ENCODE results near the gene DMC1.

DMC1 gene

DNA sequence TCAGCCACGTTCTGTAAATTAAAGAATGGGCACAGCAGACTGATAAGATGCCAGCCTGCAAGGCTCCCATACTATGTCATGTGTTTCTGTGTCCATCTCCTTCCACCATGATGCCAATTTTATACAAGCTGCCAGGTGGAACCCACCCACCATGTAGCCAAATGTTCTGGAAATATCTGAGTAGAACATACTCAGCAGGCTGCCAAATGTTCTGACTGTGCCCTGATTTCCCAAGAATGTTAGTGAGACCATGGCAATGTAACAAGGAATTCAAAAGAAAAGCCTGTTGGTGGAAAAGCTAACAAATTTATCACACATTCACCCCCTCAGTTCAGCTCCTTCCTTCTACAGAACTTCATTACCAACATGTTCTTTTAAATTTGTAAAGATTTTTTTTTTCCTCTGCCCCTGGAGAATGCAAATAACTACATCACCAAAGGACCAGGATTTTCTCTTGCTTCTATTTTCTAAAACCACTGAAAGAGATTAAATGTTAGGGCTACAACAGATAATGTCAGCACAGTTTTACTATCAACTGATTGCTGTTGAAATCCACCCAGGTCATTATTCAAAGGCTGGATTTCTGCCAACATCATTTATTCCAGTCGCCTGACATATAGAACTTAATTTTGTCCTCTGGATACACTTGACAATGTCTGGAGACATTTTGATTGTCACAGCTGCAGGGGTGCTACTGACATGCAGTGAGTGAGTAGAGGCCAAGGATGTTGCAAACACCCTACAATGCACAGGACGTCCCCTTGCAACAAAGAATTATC, 3.1 kb downstream of the DMC1 start:
- no peak for DNase-seq (ENCODE audit: low spot score)

DNA sequence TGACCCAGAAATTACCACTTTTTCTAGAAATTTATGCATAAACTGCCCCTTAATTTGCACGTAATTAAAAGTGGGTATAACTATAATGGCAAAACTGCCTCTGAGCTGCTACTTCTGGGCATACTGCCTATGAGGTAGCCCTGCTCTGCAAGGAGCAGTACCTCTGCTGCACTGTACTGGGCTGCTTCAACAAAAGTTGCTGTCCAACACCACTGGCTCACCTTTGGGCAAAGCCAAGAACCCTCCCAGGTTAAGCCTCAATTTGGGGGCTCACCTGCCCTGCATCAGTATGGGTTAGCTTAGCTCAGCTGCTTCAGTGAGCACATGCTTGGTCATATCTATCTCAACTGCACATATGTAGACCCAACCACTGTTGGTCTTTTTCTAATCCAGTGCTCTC, 4.5 kb downstream of the DMC1 start:
- no peak for DNase-seq (ENCODE audit: low spot score)

DNA sequence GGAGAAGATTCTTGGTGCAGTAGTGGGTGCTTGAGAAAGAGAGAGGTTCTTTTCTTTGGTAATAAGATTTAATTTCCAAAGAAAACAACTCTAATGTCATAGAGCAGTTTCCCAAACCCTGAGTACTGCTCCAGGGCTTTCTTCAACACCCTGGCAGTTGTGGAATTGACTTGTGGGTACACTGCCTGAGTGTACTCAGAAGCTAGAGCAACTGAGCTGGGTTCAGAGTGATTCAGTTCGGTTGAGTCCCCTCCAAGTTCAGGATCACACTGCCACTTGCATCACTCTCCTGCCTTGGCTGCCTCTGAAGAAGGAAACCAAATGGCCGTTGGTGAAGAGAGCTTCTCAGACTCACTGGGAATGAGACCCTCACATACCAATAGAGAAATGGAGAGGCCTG, 5.3 kb downstream of the DMC1 start:
- no peak for DNase-seq (ENCODE audit: low spot score)

DNA sequence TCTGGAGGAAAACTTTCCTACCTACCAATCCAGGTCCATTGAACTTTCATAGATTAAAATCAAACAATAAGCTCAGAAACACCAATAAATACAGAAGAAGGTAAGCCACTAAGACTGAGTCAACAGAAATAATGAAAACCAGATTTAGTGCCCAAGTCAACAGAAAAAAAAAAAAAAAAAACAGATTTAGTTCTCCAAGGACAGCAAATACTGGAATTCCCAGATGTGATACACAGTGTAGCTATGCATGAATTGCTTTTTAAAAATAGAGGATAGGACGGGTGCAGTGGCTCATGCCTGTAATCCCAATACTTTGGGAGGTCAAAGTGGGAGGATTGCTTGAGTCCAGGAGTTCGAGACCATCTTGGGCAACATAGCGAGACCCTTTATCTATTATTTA, 15.7 kb downstream of the DMC1 start:
- no peak for DNase-seq (ENCODE audit: low spot score)

DNA sequence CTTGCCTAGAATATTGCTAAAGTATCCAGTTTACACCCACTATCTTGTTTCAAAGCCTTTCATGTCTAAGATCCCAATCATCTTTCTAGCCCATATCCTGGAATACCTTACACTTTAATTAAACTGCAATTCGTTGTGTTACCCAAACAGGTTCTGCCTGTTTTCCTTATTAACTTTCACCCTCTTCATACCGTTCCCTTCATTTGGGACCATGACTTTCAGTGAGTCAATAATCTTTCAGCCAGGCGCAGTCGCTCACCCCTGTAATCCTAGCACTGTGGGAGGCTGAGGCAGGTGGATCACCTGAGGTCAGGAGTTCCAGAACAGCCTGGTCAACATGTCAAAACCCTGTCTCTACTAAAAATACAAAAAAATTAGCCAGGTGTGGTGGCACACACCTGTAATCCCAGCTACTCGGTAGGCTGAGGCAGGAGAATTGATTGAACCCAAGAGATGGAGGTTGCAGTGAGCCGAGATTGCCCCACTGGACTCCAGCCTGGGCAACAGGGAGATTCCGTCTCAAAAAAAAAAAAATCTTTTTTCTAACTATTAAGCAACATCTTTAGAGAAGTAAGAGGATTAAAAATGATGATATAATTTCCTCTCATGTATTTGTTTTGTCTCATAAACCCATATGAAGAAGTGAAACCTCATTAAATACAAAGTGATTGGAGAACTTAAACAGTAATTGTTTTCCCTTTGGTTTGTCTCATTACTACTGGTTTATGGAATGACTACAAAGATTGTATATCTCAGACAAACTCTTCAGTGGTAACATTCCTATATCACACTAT, 20.7 kb downstream of the DMC1 start:
- no peak for DNase-seq (ENCODE audit: low spot score)

DNA sequence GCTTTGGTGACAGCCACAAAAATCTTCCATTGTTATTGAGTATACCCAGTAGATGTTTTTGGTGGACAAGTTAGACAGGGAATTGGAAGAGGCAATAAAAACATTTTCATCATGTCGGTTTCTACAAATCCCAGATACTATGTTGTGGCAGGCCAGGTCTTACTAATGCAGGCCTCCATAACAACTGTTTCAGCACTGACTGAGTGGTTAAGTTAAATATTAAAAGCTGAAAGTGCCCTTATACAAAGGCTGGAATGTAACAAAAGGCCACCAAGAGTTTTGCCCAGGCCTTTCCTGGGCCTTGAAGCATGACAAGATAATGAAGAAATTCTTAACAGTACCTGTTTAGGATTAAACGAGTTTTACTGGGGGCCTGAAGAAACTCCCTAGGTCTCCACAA, 29.3 kb downstream of the DMC1 start:
- DNase-seq (ENCODE audit: low spot score): no peak

DNA sequence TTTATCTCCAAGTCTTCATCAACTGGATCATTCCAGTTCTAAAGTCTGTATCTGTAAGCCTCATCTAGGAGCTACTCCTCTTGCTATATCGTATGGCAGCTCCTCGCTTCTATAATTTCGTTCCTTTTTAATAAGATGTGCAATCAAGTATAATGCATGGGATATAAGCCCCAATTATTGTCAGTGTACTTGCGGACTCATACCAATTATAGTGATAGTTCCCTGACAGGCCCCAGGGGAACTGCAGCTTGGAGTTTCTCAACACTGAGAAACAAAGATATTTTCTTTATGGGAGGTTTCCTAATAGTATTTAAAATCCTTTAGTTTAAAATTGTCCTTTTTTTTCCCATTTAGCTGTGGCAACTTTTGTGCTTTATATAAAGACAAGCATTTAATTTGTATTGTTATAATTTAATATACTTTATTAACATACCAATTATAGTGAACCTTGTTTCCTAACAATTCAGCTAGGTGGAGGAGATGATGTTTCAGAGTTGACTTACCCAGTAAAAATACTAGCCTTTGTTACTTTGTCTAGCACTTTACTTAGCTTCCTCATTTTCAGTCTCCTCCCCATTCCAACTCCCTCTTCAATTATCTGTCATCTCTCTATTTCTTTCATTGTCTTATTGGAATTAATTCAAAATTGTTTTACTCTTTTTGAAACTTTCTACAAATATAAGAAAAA, 38.6 kb downstream of the DMC1 start:
- no peak for DNase-seq (ENCODE audit: low spot score)

DNA sequence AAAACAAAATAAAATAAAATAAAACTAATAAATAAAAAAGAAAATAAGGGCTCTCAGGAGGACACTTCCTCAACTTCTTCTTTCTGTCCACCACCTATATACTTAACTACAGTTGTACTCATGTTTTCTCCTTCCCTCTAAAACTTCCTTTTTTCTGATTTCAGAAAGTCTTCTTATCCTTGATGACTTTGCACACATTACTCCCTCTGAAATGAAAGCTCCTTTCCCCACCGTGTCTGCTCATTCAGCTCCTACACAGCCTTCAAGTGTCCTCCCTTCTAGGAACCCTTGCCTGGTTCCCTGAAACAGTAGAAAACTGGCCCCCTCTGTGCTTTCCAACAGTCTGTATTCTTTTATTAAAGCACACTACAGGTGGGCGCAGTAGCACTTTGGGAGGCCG, 45.6 kb downstream of the DMC1 start:
- no peak for DNase-seq (ENCODE audit: low spot score)

DNA sequence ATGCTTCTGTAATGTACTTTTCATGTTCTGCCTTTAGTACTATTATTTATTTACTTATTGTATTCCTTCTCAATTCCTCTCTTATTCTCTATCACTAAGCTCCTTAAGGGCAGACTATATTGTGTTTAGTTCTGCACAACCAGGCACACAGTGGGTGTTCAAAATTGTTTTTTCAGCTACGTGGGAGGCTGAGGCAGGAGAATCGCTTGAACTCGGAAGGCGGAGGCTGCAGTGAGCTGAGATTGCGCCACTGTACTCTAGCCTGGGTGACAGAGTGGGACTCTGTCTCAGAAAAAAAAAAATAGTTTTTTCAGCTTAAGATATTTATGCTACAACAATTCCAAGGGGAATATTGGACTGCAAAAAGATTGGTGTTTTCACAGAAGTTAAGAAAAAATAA, 46.5 kb downstream of the DMC1 start:
- no peak for DNase-seq (ENCODE audit: low spot score)

DNA sequence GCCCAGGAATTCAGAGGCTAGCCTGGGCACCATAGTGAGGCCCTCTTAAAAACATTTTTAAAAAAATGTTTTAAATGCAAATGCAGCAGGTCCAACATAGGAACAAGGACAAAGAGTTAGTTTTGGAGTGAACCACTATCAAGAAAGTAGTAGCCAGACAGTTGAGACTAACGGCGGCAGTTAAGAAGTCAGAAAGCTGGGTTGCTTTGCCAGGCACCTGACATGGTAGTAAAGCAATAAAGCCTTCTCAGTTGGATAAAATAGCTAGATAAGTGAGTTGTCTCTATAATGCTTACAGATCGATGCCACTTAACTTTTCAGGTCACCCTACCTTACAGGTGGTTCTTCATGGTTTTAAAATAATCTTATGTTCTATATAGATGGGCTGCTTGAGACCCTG, 47.0 kb downstream of the DMC1 start:
- no peak for DNase-seq (ENCODE audit: low spot score)

DNA sequence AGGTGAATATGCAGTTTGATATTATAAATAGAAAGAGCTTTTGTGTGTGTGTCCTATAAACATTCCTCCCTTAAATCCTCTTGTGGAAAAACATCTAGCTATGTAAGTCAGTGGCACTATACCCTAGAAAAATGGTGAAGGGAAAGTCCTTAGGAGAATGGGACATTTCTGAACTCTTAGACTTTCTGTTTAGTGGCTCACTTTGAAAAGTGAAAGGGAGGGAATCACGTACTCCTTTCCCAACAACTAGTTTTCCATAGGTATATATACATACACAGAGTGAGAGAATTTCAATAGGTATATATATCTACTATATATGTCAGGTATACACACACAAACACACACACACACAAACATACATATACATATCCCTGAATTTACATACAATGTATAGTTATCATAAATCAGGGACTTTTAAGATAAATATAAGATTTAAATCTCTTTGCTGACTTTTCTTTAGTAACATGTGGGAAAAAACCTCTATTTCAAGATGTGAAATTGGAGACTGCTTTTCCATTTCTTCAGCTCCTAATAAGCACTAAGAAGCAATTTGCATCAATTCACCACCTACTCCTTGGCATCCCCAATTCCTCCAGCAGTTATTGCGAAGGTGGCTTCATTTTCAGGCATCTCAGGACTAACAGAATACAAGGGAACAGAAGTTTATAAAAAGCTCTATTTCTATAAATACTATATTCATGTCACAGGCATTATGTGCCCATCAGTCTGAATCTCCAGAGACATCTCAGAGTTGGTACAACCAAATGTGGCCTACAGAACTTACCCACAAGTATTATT, 50.3 kb downstream of the DMC1 start:
- DNase-seq (ENCODE audit: low spot score): no peak

DNA sequence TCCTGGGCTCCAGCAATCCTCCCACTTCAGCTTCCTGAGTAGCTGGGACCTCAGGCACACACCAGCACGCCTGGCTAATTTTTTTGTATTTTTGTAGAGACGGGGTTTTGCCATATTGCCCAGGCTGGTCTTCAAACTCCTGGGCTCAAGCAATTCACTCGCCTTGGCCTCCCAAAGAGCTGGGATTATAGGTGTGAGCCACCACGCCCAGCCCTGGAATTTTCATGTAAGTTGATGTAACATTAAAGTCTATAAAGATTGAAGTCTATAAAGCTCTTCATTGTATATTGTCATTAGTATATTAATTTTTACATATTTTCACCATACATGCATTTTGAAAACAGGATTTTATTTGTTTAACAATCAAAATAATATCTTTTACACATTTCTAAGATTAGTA, 51.4 kb downstream of the DMC1 start:
- DNase-seq (ENCODE audit: low spot score): no peak

DNA sequence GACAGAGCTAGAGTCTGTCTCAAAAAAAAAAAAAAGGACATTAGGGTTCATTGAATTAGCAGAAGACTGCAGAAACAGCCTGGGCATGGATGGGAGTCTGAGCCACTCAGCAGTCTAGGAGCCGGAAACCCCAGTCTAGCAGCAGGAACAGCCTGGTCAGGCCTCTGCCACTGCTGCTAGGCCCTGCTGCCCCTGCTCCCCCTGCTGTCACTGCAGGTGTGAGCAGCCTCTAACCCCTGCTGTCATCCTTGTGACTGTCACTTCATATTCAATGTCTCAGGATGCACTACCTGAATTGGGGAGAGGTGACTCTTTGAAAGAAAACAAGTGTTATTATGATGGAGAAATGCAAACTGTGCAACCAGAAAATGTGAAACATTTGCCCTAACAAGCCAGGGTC, 56.9 kb downstream of the DMC1 start:
- no peak for DNase-seq (ENCODE audit: low spot score)

DNA sequence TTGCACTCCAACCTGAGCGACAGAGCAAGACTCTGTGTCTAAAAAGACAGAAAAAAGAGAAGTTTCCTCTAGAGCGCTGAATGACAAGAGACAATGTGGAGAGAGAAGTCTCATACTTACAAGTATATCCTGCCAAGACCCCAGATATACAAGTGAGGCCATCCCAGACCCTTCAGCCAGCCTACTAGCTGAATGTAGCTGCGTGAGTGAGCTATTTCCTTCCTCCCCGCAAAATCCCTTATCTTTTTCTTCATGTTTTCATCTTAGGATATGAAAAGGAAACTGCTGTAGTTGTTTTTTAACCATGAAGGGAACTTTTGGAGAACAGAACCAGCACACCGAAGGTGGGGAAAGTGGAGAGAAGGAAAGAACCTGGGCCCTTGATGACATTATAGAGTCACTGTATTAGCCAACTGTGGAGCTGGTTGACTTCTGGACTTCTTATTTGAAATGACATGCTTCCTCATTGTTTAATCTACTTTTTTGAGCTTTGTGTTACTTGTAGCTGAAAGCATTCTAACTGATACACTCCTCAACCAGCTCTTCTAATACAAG, 59.5 kb downstream of the DMC1 start:
- DNase-seq (ENCODE audit: low spot score): no peak

DNA sequence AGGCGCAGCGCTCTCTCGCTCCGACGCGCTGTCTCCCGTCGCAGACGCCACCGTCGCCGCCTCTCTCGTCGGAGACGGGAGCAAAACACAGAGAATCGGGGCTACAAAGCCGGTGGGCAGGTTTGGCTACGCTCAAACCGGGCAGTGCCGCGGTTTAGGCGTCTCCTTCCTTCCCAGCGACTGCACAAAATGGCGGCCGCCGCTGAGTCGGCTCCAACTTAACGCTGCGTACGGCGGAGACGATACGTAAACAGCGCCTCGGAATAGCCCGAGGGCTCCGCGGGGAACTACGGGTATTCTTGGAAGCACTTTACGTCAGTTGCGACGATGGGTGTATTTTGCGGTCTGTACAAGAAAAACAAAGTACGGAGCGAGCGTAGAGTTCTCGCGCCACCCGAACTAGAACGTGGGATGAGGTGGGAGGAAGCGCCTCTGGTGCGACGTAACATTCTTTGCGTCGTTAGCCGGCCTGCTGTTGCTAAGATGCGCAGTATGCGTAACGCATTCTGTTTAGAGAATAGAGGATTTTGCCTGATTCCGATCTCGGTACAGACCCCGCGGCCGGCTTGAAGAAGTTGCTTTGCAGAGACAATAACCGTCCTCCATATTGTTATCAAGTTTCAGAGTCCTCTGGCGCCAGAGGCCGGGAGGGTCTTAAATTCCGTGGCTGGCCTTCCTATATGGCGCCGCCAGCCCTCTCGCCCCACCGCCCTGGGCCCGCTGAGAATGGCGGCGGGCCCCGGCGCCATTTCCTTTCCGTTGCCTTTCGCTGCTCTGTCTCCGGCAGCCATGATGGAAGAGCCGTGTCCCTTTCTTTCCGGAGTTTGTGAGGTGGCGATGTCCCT, 63.6 kb downstream of the DMC1 start, which contains the start of gene DDX17:
TSS of gene DDX17 (minus strand) at position 194 of the 845 bp plus-strand sequence.
- peak; percentile 94 for DNase-seq (ENCODE audit: low spot score)

DNA sequence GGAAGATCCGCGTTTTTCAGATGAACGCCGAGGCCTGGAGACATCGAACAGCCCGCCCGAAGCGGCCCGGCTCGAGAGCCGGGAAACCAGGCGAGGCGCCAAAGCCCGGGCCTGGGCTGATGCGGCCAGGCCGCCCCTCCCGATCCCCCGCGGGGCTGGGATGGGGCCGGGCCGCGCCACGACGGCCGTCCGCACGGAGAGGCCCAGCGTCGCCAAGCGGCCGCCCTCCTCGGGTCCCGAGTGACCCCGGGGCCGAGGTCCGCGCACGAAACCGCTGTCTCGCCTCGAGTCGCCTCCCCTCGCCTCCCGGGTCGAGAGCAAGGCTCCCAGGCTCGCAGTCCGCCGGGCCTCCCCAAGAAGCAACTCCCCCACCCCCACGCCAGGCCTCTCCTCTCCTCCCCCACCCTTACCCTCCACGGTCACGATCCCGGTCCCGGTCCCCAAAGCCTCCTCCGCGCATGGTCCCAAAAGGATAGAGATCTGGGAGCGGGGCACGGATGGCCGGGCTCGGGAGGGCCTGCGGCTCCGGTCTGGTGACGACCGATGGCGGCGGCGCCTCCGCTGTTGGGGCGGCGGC, 64.4 kb downstream of the DMC1 start:
- no peak for DNase-seq (ENCODE audit: low spot score)

DNA sequence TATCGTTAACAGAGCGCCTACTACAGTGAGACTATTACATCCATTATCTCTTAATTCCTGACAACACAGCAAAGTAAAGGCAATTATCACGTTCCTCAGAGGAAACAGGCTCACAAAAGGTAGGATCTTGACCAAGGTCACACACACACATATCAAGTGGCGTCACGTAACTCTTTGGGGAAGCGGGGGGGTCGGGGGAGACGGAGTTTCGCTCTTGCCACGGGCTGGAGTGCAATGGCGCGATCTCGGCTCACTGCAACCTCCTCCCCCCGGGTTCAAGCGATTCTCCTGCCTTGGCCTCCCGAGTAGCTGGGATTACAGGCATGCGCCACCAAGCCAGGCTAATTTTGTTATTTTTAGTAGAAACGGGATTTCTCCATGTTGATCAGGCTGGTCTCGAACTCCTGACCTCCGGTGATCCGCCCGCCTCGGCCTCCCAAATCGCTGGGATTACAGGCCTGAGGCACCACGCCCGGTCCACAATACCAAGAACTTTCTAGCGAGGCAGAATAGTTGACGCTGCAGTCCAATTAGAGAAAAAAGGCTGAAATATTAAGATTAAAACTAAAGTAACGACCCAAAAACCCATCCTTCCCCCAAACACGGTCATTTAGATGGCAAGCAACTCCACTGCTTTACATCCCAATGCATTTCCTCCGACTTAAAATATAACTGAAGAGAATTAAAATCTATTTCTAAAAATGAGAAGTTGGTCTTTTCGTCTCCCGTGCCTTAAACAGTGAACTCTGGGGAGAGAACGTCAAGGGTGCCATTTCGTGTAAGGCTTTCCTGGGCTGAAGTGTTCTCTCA, 65.0 kb downstream of the DMC1 start:
- peak; percentile 73 for DNase-seq (ENCODE audit: low spot score)

DNA sequence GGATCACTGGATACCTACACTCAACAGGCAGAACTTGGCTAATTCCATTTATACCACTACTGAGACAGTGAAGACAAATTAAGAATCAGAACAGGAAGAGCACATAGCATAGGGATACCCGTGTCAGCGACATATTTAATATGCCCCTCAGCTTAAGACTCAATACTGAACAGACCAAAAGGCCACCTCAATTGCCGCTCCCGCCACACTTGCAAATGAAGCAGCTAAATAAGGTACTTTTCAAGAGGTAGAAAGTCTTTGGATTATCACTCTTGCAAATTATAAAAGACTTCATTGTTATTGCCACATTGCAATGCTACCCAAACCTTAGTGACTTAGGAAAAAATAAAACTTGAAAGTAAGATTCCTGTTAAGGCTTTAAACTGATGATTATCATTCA, 67.0 kb downstream of the DMC1 start:
- DNase-seq (ENCODE audit: low spot score): no peak

DNA sequence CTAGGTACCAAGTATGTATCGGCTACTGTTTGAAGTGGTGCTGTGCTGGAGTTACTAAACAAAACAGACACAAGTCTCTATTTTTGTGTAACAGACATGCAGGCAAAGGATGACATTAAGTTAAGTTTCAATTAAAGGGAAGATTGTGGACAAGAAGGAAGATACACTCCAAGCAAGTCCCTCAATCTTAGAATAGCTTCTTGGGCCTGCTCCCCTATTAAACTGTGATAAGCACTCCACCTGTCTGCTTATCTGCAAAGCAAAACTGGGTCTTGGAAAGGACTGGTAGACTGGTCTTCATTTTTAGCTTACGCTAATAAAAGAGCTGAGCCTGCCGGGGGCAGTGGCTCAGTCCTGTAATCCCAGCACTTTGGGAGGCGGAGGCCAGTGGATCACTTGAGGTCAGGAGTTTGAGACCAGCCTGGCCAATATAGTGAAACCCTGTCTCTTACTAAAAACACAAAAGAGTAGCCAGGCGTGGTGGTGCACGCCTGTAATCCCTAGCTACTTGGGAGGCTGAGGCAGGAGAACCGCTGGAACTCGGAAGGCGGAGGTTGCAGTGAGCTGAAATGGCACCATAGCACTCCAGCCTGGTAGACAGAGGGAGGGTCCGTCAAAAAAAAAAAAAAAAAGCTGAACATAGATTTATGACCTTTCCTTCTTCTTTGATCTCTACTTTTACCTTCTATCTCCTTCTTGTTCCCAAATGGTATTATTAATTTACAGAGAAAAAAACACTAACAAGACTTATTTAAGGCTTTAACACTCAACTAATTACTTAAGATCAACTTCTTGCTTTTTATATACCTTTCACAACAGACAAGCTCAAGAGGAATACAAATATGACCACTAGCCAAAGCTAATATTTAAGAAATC, 67.9 kb downstream of the DMC1 start:
- DNase-seq (ENCODE audit: low spot score): no peak
